ENCODE data around the gene PHF12. TPM values are rescaled to one million over a fixed set of nuclear protein-coding genes. Genes with fewer than 3 reads are reported as not detected.
A peak's percentile ranks its signal among the peaks of the same experiment; 100 is the strongest.

The PHF12 gene
- total and polyA plus RNA-seq, 11 donors: 8.2 to 31.2 (median 20.9) TPM

DNA sequence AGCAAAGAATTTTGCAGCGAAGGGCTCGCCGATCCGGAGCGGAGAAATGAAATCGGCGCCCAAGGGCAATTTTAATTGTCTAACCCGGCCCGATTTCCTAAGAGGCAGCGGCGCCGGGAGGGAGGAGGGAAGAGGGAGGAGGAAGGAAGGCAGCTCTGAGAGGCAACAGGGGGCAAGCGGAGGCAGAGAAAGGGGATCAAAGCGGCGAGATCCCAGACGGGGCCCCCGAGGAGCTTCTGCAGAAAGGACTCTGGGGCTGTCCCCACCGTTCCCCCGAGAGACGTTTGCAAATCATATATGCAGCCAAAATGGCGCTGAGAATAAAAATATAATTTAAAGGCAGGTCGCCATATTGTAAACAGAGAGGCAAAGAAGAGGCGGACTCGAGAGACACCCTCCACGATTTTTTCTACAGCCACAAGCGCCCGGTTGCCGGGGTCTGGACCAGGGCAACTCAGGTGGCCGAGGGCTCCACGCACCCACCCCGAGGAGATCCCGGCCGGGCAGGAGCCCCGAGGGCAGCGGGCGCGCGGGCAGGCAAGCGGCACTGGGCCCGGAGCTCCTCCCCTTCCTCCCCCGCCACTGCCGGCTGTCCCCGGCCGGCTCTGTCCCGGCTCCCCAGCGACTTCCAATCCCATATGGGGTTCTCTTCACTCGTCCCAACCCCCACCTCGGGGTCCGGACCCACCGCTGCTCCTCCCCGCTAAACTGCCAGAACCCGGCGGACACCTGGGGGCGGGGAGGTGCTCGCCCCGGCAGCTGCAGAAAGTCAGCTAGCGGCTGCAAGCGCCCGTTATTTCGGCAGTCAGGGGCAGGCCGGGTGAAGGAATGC, 1.9 kb downstream of the PHF12 start:
- peak overlapping the region; percentile 74 to 99 (median 90) for H3K4me3 ChIP-seq
- peak; percentile 67 to 84 (median 68) for DNase-seq
- intact Hi-C loops (cut with DNase I): loop anchor here in 7 of 10 donors (5.0 to 10.0 kb wide), 9 partner anchors 47 to 615 kb away; partner anchors contain the start of genes DHRS13 (in 3 of the 7), IFT20 (in 3 of the 7), TNFAIP1 (in 3 of the 7) and FLOT2 (in 2 of the 7)
- 0 to 1% (median 1%) methylated on average over 31 to 61 of the region's 61 CpGs for WGBS, 4 donors
- ATAC-seq: peak in 1 of 4 donors; percentile 6
- H3K9me3 ChIP-seq: no peaks in the 10 kb centered on the region
- no peak for TF ChIP-seq POLR2A (IDR thresholded peaks at IDR 0.05)
- TF ChIP-seq, protein P1, sequence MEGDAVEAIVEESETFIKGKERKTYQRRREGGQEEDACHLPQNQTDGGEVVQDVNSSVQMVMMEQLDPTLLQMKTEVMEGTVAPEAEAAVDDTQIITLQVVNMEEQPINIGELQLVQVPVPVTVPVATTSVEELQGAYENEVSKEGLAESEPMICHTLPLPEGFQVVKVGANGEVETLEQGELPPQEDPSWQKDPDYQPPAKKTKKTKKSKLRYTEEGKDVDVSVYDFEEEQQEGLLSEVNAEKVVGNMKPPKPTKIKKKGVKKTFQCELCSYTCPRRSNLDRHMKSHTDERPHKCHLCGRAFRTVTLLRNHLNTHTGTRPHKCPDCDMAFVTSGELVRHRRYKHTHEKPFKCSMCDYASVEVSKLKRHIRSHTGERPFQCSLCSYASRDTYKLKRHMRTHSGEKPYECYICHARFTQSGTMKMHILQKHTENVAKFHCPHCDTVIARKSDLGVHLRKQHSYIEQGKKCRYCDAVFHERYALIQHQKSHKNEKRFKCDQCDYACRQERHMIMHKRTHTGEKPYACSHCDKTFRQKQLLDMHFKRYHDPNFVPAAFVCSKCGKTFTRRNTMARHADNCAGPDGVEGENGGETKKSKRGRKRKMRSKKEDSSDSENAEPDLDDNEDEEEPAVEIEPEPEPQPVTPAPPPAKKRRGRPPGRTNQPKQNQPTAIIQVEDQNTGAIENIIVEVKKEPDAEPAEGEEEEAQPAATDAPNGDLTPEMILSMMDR (IDR thresholded peaks at IDR 0.05): no peak
- no peaks in the 10 kb centered on the region for H3K27me3 ChIP-seq
- H3K36me3 ChIP-seq: peaks cover 0 to 17% (median 0%) of the 10 kb centered on the region in 9 donors
- H3K27ac ChIP-seq: peak overlapping the region; percentile 90 to 100 (median 96)
- peaks cover 0 to 69% (median 48%) of the 10 kb centered on the region in 12 donors for H3K4me1 ChIP-seq

DNA sequence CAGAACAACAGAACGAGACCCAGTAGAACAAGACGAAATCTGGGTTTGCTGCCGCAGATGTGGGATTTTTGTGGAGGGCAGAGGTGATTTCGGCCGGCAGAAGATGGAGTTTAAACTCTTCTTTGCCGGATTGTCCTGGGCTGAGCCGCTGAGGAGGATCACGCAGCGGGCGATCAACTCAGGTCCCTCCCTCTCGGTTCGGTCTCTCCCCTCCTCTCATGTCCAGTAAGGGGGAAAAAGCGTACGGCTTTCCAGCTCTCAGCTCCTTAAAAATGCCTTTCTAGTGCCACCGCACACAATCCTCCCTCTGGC, 2.5 kb downstream of the PHF12 start:
- intact Hi-C loops (cut with DNase I): loop anchor here in 6 of 10 donors (5.0 to 10.0 kb wide), 7 partner anchors 47 to 614 kb away; partner anchors contain the start of genes DHRS13 (in 3 of the 6), FLOT2 (in 1 of the 6), IFT20 (in 1 of the 6) and NUFIP2 (in 1 of the 6)

DNA sequence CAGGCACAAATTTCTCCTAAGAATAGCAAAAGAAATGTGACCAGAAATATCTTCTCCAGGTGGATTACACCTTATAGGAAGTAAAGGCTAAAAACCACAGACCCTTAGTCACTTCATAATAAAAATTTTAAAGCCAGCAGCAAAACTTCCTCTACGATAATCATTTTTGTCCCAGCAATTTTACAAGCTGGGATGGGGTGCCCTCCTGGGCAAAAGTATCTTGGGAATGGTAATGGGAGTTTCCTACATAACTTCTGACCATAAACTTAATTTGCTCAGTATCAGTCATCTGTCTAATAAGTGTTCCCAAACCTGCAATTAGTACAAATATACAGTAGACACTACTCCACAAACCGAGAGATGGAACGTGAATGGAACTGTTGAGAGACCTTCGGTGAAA, 3.0 kb downstream of the PHF12 start:
- Histone ChIP-seq H3K36me3 (peaks cover 0 to 26% (median 4%) of the 10 kb centered on the region in 9 donors), H3K4me3 (peak overlapping the region in 11 of 12 donors; percentile 74 to 99 (median 91)), H3K4me1 (peaks cover 0 to 74% (median 54%) of the 10 kb centered on the region in 12 donors), H3K27ac (peak overlapping the region; percentile 90 to 100 (median 96)), H3K9me3 (no peaks in the 10 kb centered on the region), H3K27me3 (no peaks in the 10 kb centered on the region)
- intact Hi-C loops (cut with DNase I): loop anchor here in 6 of 10 donors (5.0 to 10.0 kb wide), 7 partner anchors 46 to 614 kb away; partner anchors contain the start of genes DHRS13 (in 3 of the 6), FLOT2 (in 1 of the 6), IFT20 (in 1 of the 6) and NUFIP2 (in 1 of the 6)
- DNase-seq (no peak), ATAC-seq (no peak)
- no peak for TF ChIP-seq POLR2A (IDR thresholded peaks at IDR 0.05)
- TF ChIP-seq, protein P1 (IDR thresholded peaks at IDR 0.05): no peak
- WGBS, 4 donors: 19 to 25% (median 20%) methylated on average over 4 of the region's 4 CpGs

More for the DNA sequence above, 2.5 kb downstream of the PHF12 start:
- Histone ChIP-seq H3K27me3 (no peaks in the 10 kb centered on the region), H3K9me3 (no peaks in the 10 kb centered on the region), H3K27ac (peak overlapping the region; percentile 90 to 100 (median 96)), H3K4me1 (peaks cover 0 to 72% (median 54%) of the 10 kb centered on the region in 12 donors), H3K4me3 (peak overlapping the region; percentile 74 to 99 (median 90)), H3K36me3 (peaks cover 0 to 23% (median 0%) of the 10 kb centered on the region in 9 donors)
- TF ChIP-seq, protein P1 (IDR thresholded peaks at IDR 0.05): no peak
- TF ChIP-seq POLR2A (IDR thresholded peaks at IDR 0.05): no peak
- DNase-seq (peak in 2 of 5 donors; percentile 36 to 54), ATAC-seq (no peak)
- 0 to 1% (median 1%) methylated on average over 14 to 15 of the region's 15 CpGs for WGBS, 4 donors

DNA sequence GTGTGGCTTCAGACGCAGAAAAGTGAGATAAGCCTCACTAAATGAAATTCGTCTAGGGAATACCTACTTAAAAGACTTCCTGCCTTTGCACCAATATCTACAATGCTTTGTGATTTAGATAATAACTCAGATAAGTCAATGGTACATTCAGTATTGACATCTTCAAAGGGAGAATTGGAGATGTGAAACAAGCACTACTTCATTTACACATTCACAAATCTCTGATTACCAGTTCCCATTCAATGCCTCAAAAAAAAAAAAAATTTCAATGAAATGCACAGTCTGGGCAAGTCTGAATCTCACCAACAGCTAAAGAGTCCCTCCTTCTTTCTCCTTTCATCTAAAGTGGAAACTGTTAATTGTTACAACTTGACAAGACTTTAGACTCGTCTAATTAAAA, 3.7 kb downstream of the PHF12 start:
- TF ChIP-seq, protein P1 (IDR thresholded peaks at IDR 0.05): no peak
- TF ChIP-seq POLR2A (IDR thresholded peaks at IDR 0.05): no peak
- no peak for ATAC-seq
- Histone ChIP-seq H3K9me3 (no peaks in the 10 kb centered on the region), H3K4me1 (peaks cover 0 to 67% (median 50%) of the 10 kb centered on the region in 12 donors), H3K4me3 (peak overlapping the region in 2 of 12 donors; percentile 89 to 93), H3K36me3 (peaks cover 0 to 32% (median 11%) of the 10 kb centered on the region in 9 donors), H3K27ac (peak overlapping the region in 8 of 12 donors; percentile 8 to 100 (median 97)), H3K27me3 (no peaks in the 10 kb centered on the region)
- intact Hi-C loops (cut with DNase I): loop anchor here in 6 of 10 donors (5.0 to 10.0 kb wide), 7 partner anchors 45 to 613 kb away; partner anchors contain the start of genes DHRS13 (in 3 of the 6), FLOT2 (in 1 of the 6), IFT20 (in 1 of the 6) and NUFIP2 (in 1 of the 6)
- 25 to 42% (median 29%) methylated on average over 3 of the region's 3 CpGs for WGBS, 4 donors
- DNase-seq: no peak
